Measurements from ENCODE around the gene TMEM254. TPM values are rescaled to one million over a fixed set of nuclear protein-coding genes. Genes with fewer than 3 reads are reported as not detected.
A peak's percentile ranks its signal among the peaks of the same experiment; 100 is the strongest.
"Not testable (repeated sequence)": the region's sequence is repeated elsewhere in the genome, so short reads cannot be mapped to it uniquely, and the experiment has no call there.

TMEM254 gene
- total RNA-seq, 1 donor, result 3.0 TPM

GRCh38 chr10:80064120-80064886 lies 14.2 kb upstream of the TMEM254 start:
- no peak overlapping the region for H3K4me3 ChIP-seq (ENCODE audit: low read length)
- H3K27me3 ChIP-seq (ENCODE audit: insufficient read depth, low read length), result no peaks in the 10 kb centered on the region
- H3K4me1 ChIP-seq (ENCODE audit: insufficient read depth, low read length), result no peaks in the 10 kb centered on the region
- no peaks in the 10 kb centered on the region for H3K9me3 ChIP-seq (ENCODE audit: low read depth, low read length)

DNA sequence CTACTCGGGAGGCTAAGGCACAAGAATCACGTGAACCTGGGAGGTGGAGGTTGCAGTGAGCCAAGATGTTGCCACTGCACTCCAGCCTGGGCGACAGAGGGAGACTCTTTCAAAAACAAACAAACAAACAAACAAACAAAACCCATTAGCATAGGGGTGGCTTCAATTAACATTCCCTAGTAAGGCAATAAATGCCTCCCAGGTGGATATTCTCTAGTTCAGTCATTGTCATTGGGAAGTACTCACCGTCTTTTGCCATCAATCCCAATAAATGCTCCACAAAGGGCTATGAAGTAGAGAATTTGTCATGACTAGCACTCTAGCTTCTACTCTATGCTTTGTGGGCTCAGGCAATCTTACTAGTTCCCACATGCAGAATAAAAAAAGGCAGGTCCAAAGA lies 11.7 kb upstream of the TMEM254 start:
- no peaks in the 10 kb centered on the region for H3K9me3 ChIP-seq (ENCODE audit: low read depth, low read length)
- no peaks in the 10 kb centered on the region for H3K4me1 ChIP-seq (ENCODE audit: insufficient read depth, low read length)
- H3K27me3 ChIP-seq (ENCODE audit: insufficient read depth, low read length), result no peaks in the 10 kb centered on the region
- H3K4me3 ChIP-seq (ENCODE audit: low read length), result no peak overlapping the region

DNA sequence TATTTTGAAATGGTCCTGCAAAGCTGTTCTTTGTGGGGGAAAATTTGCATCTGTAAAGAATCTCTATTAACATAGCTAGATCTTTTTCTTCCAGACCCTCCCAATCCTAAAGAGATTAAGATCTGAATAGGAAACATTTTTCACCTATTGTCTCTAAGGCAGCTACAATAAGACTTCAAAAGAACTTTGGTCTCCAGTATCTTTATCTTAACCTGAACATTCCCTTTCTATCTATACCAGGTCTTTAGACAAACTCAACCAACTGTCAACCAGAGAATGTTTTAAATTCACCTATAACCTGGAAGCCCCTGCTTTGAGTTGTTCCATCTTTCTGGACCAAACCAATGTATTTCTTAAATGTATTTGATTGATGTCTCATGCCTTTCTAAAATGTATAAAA lies 10.6 kb upstream of the TMEM254 start:
- H3K4me1 ChIP-seq (ENCODE audit: insufficient read depth, low read length); H3K27me3 ChIP-seq (ENCODE audit: insufficient read depth, low read length); H3K9me3 ChIP-seq (ENCODE audit: low read depth, low read length); H3K4me3 ChIP-seq (ENCODE audit: low read length): not testable (repeated sequence)

DNA sequence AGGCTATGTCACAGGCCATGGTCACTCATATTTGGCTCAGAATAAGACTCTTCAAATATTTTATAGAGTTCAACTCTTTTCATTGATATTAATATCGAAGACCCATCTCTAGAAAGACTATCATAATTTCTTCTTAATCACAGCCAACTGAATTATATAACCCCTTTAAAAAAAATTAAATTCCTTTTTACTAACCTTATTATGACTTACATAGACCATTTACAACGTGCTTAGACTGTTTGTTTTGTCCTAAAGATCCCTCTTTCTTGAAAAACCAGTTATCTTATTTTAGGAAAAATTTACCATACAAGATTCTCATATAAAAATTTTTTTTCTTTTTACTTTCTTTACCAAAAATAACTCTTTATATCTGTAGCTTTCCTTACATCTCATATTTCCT lies 10.2 kb upstream of the TMEM254 start:
- H3K4me1 ChIP-seq (ENCODE audit: insufficient read depth, low read length), result no peaks in the 10 kb centered on the region
- H3K9me3 ChIP-seq (ENCODE audit: low read depth, low read length), result no peaks in the 10 kb centered on the region
- H3K27me3 ChIP-seq (ENCODE audit: insufficient read depth, low read length), result no peaks in the 10 kb centered on the region
- H3K4me3 ChIP-seq (ENCODE audit: low read length), result no peak overlapping the region

DNA sequence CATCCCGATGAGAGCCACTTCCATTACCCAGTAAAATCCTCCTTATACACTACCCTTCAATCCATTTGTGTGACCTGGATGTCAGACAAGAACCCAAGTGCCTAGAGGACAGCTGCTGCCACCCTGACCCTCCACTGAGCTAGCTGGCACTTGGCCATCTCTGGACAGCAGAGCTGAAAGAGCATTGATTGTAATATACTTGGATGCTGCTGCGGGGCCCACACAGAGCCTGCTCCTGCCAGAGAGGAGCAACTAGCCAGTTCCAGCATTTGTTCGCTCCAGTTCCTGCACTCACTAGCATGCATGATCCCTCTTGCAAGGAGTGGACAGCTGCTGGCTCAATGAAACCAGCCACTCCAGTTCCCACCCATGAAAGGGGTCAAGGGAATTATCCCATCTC lies 8.4 kb upstream of the TMEM254 start:
- Histone ChIP-seq H3K4me3 (ENCODE audit: low read length) (no peak overlapping the region), H3K9me3 (ENCODE audit: low read depth, low read length) (no peaks in the 10 kb centered on the region), H3K4me1 (ENCODE audit: insufficient read depth, low read length) (no peaks in the 10 kb centered on the region), H3K27me3 (ENCODE audit: insufficient read depth, low read length) (no peaks in the 10 kb centered on the region)

DNA sequence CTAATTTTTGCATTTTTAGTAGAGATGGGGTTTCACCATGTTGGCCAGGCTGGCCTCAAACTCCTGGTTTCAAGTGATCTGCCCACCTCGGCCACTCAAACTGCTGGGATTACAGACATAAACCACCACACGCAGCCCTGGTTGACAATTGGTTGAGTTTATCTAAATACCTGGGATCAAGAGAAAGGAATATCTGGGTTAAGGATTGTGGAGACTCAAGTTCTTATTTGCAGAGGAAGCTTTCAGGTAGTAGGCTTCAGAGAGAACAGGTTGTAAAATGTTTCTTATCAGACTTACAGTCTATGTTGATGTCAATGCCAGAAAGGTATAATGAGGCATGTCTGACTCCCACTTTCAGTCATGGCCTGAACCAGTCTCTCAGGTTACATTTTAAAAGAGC lies 5.9 kb upstream of the TMEM254 start:
- Histone ChIP-seq H3K4me3 (ENCODE audit: low read length) (no peak overlapping the region), H3K27me3 (ENCODE audit: insufficient read depth, low read length) (no peaks in the 10 kb centered on the region), H3K4me1 (ENCODE audit: insufficient read depth, low read length) (peaks cover under 1% of the 10 kb centered on the region), H3K9me3 (ENCODE audit: low read depth, low read length) (no peaks in the 10 kb centered on the region)

GRCh38 chr10:80075781-80076180 lies 2.7 kb upstream of the TMEM254 start:
- no peaks in the 10 kb centered on the region for H3K27me3 ChIP-seq (ENCODE audit: insufficient read depth, low read length)
- H3K4me1 ChIP-seq (ENCODE audit: insufficient read depth, low read length), result peaks cover 18% of the 10 kb centered on the region
- no peak overlapping the region for H3K4me3 ChIP-seq (ENCODE audit: low read length)
- no peaks in the 10 kb centered on the region for H3K9me3 ChIP-seq (ENCODE audit: low read depth, low read length)

GRCh38 chr10:80077869-80078447 lies 507 bp upstream of the TMEM254 start:
- H3K9me3 ChIP-seq (ENCODE audit: low read depth, low read length), result no peaks in the 10 kb centered on the region
- H3K27me3 ChIP-seq (ENCODE audit: insufficient read depth, low read length), result no peaks in the 10 kb centered on the region
- H3K4me3 ChIP-seq (ENCODE audit: low read length), result peak overlapping the region; percentile 91

GRCh38 chr10:80079312-80079719 lies 851 bp downstream of the TMEM254 start:
- Histone ChIP-seq H3K4me3 (ENCODE audit: low read length) (peak overlapping the region; percentile 91), H3K4me1 (ENCODE audit: insufficient read depth, low read length) (peaks cover 18% of the 10 kb centered on the region), H3K9me3 (ENCODE audit: low read depth, low read length) (no peaks in the 10 kb centered on the region), H3K27me3 (ENCODE audit: insufficient read depth, low read length) (no peaks in the 10 kb centered on the region)

More at GRCh38 chr10:80077869-80078447, 507 bp upstream of the TMEM254 start:
- H3K4me1 ChIP-seq (ENCODE audit: insufficient read depth, low read length), result peaks cover 18% of the 10 kb centered on the region

DNA sequence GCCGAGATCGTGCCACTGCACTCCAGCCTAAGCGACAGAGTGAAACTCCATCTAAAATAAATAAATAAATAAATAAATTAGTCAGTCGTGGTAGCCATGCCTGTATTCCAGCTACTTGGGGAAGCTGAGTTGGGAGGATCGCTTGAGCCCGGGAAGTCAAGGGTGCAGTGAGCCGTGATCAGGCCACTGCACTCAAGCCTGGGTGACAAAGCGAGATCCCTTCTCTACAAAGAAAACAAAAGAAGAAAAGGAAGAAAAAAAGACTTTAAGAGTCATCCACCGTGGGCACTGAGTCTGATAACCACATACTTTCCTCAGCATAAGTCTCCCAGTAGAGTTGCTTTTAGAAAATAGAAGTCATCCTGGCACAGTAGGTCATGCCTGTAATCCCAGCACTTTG lies 2.6 kb downstream of the TMEM254 start:
- Histone ChIP-seq H3K4me1 (ENCODE audit: insufficient read depth, low read length) (peaks cover 18% of the 10 kb centered on the region), H3K4me3 (ENCODE audit: low read length) (no peak overlapping the region), H3K9me3 (ENCODE audit: low read depth, low read length) (no peaks in the 10 kb centered on the region), H3K27me3 (ENCODE audit: insufficient read depth, low read length) (no peaks in the 10 kb centered on the region)

DNA sequence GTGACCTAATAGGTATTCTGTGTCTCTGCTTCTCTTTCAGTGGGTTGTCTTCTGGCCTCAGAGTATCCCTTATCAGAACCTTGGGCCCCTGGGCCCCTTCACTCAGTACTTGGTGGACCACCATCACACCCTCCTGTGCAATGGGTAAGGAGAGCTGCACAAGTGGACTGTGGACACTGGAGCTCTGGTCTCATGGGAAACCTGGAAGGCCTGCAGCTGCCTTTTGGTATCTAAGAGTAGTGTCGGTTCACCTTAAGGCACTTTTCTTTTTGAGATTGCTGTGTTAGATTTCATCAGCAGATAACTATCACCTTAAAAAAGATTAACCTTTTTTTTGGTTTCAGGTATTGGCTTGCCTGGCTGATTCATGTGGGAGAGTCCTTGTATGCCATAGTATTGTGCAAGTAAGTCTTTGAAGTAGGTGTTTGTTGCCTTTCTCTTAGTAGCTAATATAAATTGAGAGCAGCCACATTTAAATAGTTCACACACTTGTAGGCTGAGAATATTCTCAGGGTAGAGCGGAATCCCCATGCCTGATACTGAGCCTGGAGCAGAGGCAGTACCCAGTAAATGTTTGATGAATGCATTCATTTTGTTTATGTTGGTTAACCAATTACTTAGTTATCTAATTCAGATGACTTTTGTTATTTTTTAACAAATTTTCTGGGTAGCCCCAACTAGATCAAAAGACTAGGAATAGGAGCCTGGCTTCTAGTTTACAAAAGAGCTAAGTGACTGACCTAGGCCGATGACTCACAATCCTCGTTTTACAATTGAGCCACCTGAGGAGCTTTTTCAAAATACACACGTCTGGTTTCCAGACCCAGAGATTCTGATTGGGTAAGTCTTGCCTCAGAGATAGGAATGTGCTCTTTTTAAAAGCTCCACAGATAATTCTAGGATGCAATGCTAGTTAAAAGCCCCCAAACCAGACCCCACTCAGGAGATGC lies 3.6 kb downstream of the TMEM254 start:
- H3K4me3 ChIP-seq (ENCODE audit: low read length), result no peak overlapping the region
- H3K4me1 ChIP-seq (ENCODE audit: insufficient read depth, low read length), result peaks cover 18% of the 10 kb centered on the region
- no peaks in the 10 kb centered on the region for H3K27me3 ChIP-seq (ENCODE audit: insufficient read depth, low read length)
- H3K9me3 ChIP-seq (ENCODE audit: low read depth, low read length), result no peaks in the 10 kb centered on the region

- Histone ChIP-seq H3K4me3 (ENCODE audit: low read length) (no peak overlapping the region), H3K27me3 (ENCODE audit: insufficient read depth, low read length) (no peaks in the 10 kb centered on the region), H3K4me1 (ENCODE audit: insufficient read depth, low read length) (no peaks in the 10 kb centered on the region), H3K9me3 (ENCODE audit: low read depth, low read length) (no peaks in the 10 kb centered on the region)
Measured at GRCh38 chr10:80090121-80090520, 11.7 kb downstream of the TMEM254 start.

DNA sequence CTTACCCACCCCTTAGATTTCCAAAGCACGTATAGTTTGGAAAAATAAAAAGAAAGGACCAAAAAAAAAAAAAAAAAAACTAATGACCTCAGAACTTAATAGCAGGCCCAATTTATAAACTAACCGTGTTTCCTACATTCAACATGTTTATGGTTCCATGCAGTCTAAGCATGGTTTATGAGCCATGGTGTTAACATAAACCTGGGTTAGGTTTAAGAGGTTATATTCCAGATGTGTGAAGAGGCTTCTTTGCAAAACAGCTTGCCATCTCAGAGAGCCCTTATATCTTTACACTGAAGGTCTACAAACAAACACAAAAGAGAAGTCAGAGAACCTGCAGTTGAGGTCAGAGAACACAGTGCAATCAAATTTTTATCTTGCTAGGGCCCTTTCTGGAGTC lies 15.8 kb downstream of the TMEM254 start:
- H3K4me1 ChIP-seq (ENCODE audit: insufficient read depth, low read length), result no peaks in the 10 kb centered on the region
- no peaks in the 10 kb centered on the region for H3K27me3 ChIP-seq (ENCODE audit: insufficient read depth, low read length)
- H3K9me3 ChIP-seq (ENCODE audit: low read depth, low read length), result no peaks in the 10 kb centered on the region

GRCh38 chr10:80098272-80098671 lies 19.8 kb downstream of the TMEM254 start:
- H3K27me3 ChIP-seq (ENCODE audit: insufficient read depth, low read length), result not testable (repeated sequence)

More for the DNA sequence above, 15.8 kb downstream of the TMEM254 start:
- H3K4me3 ChIP-seq (ENCODE audit: low read length), result no peak overlapping the region

DNA sequence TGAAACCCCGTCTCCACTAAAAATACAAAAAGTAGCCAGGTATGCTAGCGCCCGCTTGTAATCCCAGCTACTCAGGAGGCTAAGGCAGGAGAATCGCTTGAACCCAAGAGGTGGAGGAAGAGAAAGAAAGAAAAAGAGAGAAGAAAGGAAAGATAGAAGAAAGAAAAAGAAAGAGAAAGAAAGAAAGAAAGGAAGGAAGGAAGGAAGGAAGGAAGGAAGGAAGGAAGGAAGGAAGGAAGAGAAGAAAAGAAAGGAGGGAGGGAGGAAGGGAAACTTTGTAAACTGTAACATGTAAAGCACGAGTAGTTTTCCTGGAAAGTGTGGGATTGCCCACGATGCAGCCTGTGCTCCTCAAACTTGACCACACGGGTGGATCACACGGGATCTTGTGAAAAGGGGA lies 20.8 kb downstream of the TMEM254 start:
- H3K4me3 ChIP-seq (ENCODE audit: low read length); H3K9me3 ChIP-seq (ENCODE audit: low read depth, low read length); H3K4me1 ChIP-seq (ENCODE audit: insufficient read depth, low read length); H3K27me3 ChIP-seq (ENCODE audit: insufficient read depth, low read length): not testable (repeated sequence)

More at GRCh38 chr10:80098272-80098671, 19.8 kb downstream of the TMEM254 start:
- not testable (repeated sequence) for H3K4me3 ChIP-seq (ENCODE audit: low read length); H3K9me3 ChIP-seq (ENCODE audit: low read depth, low read length); H3K4me1 ChIP-seq (ENCODE audit: insufficient read depth, low read length)
